GM18868 (cell line): ENCODE data around the gene DTX3.
"Not testable (repeated sequence)": the region's sequence is repeated elsewhere in the genome, so short reads cannot be mapped to it uniquely, and the experiment has no call there.

Source experiments
- ATAC-seq: cut with Tn5 transposase; IDR thresholded peaks from one replicate; pipeline ENCODE4 v1.9.1; 2021; ENCODE audit warnings: mild to moderate bottlenecking, moderate library complexity; ENCODE audit not compliant: unreplicated experiment

The DTX3 gene, protein sequence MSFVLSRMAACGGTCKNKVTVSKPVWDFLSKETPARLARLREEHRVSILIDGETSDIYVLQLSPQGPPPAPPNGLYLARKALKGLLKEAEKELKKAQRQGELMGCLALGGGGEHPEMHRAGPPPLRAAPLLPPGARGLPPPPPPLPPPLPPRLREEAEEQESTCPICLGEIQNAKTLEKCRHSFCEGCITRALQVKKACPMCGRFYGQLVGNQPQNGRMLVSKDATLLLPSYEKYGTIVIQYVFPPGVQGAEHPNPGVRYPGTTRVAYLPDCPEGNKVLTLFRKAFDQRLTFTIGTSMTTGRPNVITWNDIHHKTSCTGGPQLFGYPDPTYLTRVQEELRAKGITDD

DNA sequence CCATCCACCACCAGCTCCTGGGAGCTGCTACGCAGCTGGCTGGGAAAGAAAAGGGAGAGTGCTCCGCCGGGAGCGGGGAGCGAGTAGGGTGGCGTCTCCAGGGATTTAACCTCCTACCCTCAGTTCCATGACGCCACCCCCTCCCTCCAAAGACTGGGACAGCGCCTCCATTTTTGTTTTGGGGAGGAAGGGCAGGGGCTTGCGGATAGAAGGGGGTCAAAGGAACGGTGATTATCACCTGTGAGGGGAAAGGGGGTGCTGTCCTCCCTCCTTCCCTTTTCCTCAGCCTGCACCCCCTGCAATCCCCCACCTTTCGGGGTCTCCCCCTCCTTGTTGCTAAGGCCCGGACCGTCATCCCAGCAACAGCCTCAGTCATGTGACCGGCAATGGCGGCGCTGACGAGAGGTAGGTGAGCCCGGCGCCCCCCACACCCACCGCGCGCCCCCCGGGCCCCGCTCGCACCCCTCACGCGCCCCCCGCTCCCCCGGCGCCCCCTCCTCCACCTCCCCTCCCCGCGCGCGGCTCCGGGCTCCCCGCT lies at the start of gene DTX3:
Gene DTX3 (plus strand): TSS at position 371 of the 538 bp plus-strand sequence. CDS start 1,694 bp downstream, outside the sequence.
- peak; percentile 72 for ATAC-seq

DNA sequence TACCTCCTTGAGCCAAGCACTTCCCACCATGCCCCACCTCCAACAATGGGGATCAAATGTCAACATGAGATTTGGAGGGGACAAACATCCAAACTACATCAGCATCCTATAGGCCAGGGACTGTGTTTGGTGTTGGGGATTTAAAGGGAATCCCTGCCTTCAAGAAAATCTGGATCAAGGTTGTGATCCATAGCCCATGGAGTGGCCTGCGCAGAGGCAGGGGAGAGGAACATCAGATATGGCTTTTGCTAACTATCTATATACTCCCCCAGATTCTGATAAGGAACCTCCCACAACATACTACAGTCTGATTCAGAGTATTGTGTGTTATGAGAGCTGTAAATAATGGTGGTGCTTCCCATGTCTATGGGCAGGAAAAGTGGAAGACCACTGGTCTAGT lies 49.7 kb upstream of the DTX3 start:
- ATAC-seq = no peak

DNA sequence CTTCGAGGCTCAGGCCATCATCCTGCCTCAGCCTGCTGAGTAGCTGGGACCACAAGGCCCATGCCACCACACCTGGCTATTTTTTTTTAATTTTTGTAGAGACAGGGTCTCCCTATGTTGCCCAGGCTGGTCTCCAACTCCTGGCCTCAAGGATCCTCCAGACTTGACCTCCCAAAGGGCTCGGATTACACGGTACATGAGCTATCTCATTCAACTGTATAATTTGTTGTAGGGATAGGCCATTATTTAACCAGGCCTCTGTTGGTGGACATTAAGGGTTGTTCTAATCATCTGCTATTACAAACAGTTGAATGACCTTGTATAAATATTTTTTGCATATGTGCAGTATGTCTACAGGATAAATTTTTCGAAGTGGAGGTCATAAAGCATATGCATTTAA lies 45.8 kb upstream of the DTX3 start:
- ATAC-seq = no peak

DNA sequence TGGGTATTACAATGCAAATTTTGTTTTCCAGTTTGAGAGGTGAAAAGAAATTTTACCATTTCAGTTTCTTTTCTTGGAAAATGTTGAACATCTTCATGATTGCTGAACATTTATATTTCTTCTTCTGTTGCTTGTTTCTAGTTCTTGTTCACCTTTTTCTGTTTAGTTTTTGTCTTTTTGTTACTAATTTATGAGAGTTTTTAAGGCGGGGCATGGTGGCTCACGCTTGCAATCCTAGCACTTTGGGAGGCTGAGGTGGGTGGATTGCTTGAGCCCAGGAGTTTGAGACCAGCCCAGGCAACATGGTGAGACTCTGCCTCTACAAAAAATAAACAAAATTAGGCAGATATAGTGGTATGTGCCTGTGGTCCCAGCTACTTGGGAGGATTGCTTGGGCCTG lies 44.1 kb upstream of the DTX3 start:
- no peak for ATAC-seq

DNA sequence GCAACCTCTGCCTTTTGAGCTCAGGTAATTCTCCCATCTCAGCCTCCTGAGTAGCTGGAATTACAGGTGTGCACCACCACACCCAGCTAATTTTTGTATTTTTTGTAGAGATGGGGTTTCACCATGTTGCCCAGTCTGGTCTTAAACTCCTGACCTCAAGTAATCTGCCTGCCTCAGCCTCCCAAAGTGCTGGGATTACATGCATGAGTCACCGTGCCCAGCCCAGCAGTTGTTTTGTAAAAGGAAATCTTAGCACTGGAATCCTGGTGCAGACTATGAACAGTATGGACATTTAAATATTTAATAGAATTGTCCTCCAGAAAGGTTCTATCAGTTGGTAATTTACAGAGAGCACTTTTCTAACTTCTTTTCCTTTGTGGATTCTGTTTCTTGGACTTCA lies 43.5 kb upstream of the DTX3 start:
- not testable (repeated sequence) for ATAC-seq

DNA sequence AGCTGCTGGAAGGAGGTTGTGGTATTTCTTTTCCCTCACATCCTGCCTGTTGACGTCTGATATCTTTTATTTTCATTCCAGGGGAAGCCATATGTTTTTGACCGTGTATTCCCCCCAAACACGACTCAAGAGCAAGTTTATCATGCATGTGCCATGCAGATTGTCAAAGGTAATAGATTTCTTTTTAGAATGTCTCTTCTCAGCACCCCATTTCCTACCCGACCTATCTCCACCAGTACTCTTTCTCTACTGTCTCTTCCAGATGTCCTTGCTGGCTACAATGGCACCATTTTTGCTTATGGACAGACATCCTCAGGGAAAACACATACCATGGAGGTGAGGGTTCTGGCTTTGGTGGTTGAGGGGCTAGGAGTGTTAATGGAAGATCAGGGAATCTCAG lies 41.3 kb upstream of the DTX3 start:
- ATAC-seq = no peak

DNA sequence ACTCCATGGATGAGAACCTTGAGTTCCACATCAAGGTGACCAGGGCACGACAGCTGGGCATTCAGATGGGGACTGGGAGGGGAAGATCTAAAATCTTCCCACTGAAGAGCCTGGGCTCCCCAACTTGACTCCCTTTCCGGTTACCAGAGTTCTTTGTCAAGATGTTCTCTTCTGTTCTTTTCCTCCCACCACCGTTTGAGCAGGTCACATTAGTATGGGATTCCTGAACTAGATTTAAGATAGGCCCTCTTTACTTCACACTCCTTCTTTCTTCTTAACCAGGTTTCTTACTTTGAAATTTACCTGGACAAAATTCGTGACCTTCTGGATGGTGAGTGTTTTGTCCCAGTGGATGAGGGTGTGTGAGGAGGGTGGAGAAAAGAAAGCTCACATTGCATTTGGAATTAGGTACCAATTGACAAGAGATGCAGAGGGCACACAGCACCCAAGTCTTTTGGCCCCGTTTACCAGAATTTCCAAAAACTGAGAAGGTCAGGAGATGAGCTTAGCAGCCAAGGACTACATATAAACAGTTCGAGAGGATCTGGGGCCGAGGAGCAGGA lies 40.4 kb upstream of the DTX3 start:
- ATAC-seq = no peak

DNA sequence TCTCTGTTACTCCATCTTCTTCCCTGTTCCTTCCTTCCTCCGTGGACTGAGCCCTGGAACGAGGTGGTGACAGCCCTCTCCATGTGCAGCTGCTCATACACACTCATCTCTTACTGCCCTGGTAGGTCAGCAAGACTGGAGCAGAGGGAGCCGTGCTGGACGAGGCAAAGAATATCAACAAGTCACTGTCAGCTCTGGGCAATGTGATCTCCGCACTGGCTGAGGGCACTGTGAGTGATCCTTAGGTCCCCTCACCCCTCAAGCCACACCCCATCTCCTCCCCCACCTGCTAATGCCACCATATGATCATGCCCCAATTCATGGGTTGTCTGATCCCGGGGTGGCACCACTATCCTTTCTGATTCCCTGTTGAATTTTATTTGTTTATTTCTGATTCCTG lies 35.8 kb upstream of the DTX3 start:
- ATAC-seq = no peak

DNA sequence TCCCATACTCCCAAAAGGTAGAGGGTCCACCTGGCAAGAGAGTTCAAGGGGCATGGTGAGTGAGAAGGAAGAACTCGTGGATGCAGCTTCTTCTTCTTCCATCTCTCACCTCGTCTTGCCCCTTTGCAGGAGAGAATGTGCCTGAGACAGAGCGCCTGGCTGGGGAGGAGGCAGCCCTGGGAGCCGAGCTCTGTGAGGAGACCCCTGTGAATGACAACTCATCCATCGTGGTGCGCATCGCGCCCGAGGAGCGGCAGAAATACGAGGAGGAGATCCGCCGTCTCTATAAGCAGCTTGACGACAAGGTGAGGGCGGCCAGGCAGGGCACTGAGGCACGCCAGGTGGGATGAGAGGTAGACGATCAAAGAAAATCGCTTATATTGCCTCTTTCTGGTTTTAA lies 34.8 kb upstream of the DTX3 start:
- ATAC-seq = no peak

DNA sequence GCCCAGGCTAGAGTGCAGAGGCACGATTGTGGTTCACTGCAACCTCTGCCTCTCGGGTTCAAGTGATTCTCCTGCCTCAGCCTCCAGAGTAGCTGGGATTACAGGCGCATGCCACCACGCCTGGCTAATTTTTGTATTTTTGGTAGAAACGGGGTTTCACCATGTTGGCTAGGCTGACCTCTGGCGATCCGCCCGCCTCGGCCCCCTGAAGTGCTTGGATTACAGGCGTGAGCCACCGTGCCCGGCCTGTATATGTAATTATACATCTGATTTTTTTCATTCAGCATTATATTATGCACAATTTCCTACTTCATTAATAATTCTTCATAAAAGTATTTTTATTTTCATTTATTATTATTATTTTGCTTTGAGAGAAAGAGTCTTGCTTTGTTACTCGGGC lies 34.2 kb upstream of the DTX3 start:
- not testable (repeated sequence) for ATAC-seq

DNA sequence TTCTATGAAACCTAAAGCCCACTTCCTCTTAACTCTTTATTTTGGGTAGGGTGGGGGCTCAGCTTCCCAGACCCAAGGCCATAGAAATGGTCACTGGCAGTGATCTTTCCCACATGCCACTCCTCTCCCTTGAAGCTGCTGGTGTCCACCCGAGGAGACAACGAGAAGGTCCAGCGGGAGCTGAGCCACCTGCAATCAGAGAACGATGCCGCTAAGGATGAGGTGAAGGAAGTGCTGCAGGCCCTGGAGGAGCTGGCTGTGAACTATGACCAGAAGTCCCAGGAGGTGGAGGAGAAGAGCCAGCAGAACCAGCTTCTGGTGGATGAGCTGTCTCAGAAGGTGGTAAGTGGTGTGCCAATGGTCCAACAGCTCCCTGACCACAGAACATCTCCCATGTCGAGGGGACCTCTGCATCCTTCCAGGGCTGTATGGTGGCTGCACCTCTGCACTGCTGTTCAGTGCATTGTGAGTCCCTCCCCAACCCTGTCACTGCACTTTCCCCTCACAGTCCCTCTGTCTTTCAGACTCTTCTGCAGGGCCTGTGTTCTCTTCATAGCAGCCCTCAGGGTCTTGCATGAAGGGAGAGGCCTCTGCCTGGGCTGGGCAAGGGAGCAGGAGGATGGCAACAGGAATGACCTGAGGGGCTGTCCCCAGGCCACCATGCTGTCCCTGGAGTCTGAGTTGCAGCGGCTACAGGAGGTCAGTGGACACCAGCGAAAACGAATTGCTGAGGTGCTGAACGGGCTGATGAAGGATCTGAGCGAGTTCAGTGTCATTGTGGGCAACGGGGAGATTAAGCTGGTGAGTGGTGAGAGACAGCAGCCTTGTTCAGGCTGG lies 32.5 kb upstream of the DTX3 start:
- no peak for ATAC-seq

DNA sequence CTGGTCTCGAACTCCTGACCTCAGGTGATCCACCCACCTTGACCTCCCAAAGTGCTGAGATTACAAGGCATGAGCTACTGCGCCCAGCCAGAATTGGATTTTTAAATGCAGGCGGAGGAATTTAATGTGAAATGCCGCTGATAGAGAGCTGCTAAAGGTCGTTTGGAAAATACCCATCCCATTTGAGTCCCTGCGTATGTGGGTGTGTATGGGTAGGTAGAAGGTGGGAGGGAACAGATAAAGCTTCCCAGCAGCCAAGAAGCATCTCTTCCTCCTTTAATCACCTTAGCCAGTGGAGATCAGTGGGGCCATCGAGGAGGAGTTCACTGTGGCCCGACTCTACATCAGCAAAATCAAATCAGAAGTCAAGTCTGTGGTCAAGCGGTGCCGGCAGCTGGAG lies 29.8 kb upstream of the DTX3 start:
- no peak for ATAC-seq

DNA sequence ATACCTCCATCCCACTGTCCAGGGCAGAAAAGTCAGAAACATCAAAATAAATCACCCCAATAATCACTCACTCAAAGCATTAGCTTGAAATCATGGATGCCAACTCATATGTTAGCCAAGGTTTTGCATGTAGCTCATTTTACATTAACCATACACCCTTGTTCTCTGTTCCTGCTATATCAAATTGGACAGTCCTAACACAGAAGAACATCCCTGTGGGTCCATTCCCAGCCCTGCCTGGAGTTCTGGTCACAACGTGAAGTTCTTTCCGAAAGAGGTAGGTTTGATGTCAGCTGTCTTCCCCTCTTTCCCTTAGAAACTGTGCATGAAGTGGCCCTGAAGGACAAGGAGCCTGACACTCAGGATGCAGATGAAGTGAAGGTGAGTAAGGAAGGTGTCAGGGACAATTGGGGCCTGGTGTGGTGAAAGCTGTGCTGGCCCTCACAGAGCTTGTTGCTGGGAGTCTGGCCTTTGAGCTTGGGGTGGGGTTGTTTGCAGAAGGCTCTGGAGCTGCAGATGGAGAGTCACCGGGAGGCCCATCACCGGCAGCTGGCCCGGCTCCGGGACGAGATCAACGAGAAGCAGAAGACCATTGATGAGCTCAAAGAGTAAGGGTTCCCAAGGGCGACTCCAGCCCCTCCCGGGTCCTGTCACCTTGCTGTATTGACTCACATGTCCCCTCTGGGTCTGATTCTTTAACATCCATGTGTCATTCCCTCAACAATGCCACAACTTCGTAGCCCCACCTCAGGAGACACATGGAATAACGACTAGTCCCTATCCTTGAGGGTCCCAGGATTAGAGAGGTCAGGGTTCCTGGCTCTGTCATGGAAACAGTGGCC lies 28.6 kb upstream of the DTX3 start:
- ATAC-seq = no peak

DNA sequence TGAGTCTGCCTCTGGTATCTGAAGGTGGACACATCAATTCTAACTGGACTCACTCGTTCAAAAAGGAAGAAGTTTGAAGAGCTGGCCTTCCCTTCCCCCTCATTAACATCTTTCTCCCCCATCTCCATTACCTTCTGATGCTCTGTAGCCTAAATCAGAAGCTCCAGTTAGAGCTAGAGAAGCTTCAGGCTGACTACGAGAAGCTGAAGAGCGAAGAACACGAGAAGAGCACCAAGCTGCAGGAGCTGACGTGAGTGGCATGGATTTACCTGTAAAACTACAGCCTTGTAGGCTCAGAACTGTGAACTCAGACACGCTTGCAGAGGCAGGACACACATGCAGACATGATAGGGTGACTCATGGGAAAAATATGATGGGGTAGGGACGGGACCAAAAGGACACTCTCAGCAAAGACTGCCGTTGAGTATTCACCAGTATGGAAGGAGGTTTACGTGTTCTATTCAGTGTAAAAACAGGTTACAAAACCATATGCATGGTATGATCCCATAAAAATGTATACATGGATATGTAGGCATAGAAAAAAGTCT lies 27.9 kb upstream of the DTX3 start:
- ATAC-seq = no peak

DNA sequence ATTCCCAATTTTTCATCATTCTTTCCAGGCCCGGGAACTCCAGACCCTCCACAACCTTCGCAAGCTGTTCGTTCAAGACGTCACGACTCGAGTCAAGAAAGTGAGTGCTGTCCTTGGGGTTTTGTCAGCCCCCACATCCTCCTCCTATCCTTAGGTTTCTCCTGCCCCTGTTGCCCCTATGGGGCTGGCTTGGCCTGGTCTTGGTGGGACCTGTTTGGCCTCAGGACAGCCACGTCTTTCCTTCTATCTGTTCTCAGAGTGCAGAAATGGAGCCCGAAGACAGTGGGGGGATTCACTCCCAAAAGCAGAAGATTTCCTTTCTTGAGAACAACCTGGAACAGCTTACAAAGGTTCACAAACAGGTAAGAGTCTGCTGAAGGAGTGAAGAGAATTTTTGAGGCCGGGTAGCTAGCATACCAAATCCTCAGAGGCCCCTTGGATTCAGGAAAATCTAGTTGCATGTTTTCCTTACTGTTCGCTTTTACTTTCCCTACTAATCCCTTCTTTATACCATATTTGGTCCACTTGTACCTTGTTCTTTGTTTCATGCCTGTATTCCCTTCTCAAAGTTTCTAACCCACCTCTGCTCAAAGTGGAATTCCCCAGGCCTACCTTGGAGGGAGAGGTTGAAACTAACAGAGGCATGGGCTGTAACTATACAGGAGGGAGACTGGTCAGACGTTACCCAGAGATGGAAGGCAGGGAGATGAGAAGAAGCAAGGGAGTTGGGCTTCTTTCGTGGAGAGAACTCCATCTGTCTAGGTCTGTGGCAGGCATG lies 26.5 kb upstream of the DTX3 start:
- no peak for ATAC-seq

DNA sequence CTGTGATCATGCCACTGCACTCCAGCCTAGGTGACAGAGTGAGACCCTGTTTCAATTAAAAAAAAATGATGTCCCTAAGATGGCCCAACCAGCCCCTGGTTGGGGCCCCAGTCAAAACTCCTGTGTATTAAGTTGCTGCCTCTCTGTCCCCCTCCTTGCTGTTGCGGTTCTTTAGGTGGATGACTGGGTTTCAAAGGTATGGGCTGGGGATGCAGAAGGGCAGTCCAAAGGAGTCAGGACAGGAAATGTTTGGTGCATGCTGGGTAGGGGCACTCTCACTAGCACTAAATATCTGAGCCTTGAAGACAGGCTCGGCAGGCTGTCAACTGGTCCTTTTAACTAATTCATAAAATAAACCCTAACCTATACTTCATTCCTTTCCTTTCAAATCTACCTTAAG lies 25.6 kb upstream of the DTX3 start:
- ATAC-seq = no peak

DNA sequence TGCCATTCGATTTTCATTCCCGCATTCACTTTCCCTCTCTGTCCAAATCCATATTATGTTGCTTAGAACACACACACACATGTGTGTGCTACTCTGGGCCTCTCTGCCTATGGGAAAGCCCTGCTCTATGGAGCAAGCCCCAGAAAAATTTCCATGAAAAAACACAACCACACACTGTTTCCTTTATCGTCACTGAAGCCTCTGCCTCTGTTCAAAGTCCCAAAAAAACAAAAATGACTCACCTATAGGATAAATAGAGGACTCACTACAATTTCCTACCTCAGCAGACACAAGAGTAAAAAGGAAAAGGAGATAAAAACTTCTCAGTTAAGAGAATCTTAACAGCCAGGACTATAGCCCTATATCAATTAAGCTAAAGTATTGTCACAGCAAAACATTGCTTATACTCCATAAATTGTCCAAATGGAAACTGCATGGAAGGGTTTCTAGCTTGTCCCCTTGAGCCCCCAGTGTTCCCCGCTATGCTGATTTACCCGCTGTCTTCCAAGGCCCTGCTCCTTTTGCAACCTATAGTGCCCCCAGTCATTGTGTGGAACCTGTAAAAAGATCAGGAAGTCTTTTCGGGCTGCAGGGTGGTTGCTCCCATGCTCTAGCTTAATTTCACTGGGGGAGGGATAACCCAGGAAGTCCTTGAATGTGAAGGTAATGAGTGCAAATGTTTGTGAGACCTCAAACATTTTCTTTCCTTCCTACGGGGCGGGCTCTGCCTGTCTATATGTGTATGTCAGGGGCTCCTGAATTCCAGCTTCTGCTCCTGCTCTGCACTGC lies 24.8 kb upstream of the DTX3 start:
- ATAC-seq = no peak

DNA sequence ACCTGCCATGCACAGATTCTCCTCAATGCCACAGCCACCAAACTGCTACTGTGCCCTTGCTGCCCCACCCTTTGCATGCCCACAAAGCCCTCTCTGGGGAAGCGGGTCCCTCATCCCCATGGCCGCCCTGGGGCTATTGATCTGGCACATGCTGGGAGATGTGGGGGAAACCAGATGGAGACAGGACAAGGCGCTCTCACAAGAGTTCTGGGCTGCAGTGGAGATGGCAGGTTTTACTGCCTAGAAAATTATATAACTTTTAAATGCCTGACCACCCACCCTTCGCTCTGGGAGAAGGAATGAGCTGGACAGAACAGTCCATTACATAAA lies 24.2 kb upstream of the DTX3 start:
- ATAC-seq = no peak

DNA sequence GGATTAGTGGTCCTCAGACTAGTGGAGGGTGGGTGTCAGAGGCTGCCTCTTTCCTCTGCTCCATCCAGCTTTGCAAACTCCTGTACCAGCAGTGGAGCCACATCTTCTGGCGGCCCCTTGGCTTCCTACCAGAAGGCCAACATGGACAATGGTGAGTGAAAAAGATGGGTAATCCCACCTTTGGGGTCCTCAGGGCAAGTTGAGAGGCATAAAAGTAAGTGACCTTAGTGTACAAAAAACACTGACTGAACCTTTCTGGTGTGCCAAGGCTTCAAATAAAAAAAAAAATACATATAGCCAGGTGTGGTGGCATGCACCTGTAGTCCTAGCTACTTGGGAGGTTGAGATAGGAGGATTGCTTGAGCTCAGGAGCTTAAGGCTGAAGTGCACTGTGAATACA lies 22.8 kb upstream of the DTX3 start:
- ATAC-seq = no peak
